ENCODE data around the gene TEKT3. TPM values are rescaled to one million over a fixed set of nuclear protein-coding genes. Genes with fewer than 3 reads are reported as not detected.

TEKT3 gene
- total RNA-seq: under 0.01 TPM in 1 of 2 replicates, not detected in the other

GRCh38 chr17:15341385-15341849 is at the start of gene TEKT3:
TSS of gene TEKT3 (minus strand) at chr17:15341597. CDS start at chr17:15331585, 10,012 bp downstream.

GRCh38 chr17:15265131-15265530 is 76.3 kb downstream of the TEKT3 start, which contains the start of gene PMP22:
TSS of gene PMP22 (minus strand) at chr17:15265326. CDS start at chr17:15260727, 4,599 bp downstream.

Other genes starting within 250 kb of the TEKT3 start
- 18.8 and 19.8 TPM in 2 replicates for gene PMP22, start 76.3 kb downstream of the TEKT3 start, total RNA-seq
- 0.46 and 0.65 TPM in 2 replicates for gene CDRT4, start 126.0 kb upstream of the TEKT3 start, total RNA-seq
- gene TVP23C, start 221.9 kb upstream of the TEKT3 start, total RNA-seq: 19.5 and 37.1 TPM in 2 replicates

Data from epithelial cell of umbilical artery (primary cell).